Measurements from ENCODE around the gene TPR.
A peak's percentile ranks its signal among the peaks of the same experiment; 100 is the strongest.

- TF ChIP-seq CTCF (IDR thresholded peaks at IDR 0.05) (peak; percentile 97), ZFX (IDR thresholded peaks at IDR 0.05; ENCODE audit: borderline replicate concordance) (no peak)
Measured at GRCh38 chr1:186404454-186405051, 29.5 kb upstream of the TPR start.
